ENCODE results near the gene HOXA6. TPM values are rescaled to one million over a fixed set of nuclear protein-coding genes. Genes with fewer than 3 reads are reported as not detected.

HOXA6 gene
- polyA plus RNA-seq, 1 donor from 2014 or later, result not detected

GRCh38 chr7:27168265-27168947 lies 20.8 kb upstream of the HOXA6 start:
- no peak for TF ChIP-seq REST (IDR thresholded peaks at IDR 0.05; ENCODE audit: borderline replicate concordance)
- no peak for TF ChIP-seq TAF1 (IDR thresholded peaks at IDR 0.05; ENCODE audit: low read depth)
- no peak for TF ChIP-seq CTCF (IDR thresholded peaks at IDR 0.05; ENCODE audit: poor library complexity, severe bottlenecking)
- TF ChIP-seq SMC3 (conservative IDR thresholded peaks at IDR 0.05; ENCODE audit: poor library complexity), result no peak
- no peak for TF ChIP-seq EP300 (conservative IDR thresholded peaks at IDR 0.05; ENCODE audit: poor library complexity, severe bottlenecking)
- TF ChIP-seq RAD21 (conservative IDR thresholded peaks at IDR 0.05), result no peak
- no peak for TF ChIP-seq EZH2 (IDR thresholded peaks at IDR 0.05; ENCODE audit: borderline replicate concordance, insufficient read depth, low read length, poor library complexity, severe bottlenecking)
- no peak for TF ChIP-seq POLR2AphosphoS5 (IDR thresholded peaks at IDR 0.05)
- TF ChIP-seq MXI1 (conservative IDR thresholded peaks at IDR 0.05; ENCODE audit: poor library complexity, severe bottlenecking), result no peak
- Histone ChIP-seq H3K79me2 (replicated peaks; ENCODE audit: insufficient read depth, low read length) (no peaks in the 10 kb centered on the region), H3K9me3 (ENCODE audit: low read length) (peaks cover 25% of the 10 kb centered on the region), H3K36me3 (ENCODE audit: insufficient read depth, low read length) (no peaks in the 10 kb centered on the region), H3K9me2 (ENCODE audit: insufficient read depth, low read length) (no peaks in the 10 kb centered on the region), H3F3A (ENCODE audit: insufficient read depth, low read length, poor library complexity, severe bottlenecking) (no peaks in the 10 kb centered on the region), H2AFZ (ENCODE audit: low read depth, low read length) (no peak overlapping the region), H3K27me3 (ENCODE audit: insufficient read depth, low read depth, low read length) (peaks cover 100% of the 10 kb centered on the region), H4K20me1 (ENCODE audit: insufficient read depth) (no peaks in the 10 kb centered on the region), H3K27ac (ENCODE audit: low read length) (no peak overlapping the region), H3K4me2 (ENCODE audit: low read length) (no peak overlapping the region), H3K4me3 (ENCODE audit: low read length) (no peak overlapping the region), H3K9ac (ENCODE audit: low read length) (no peak overlapping the region)

- no peaks in the 10 kb centered on the region for H4K20me1 ChIP-seq (ENCODE audit: insufficient read depth)
- no peak overlapping the region for H2AFZ ChIP-seq (ENCODE audit: low read depth, low read length)
- H3K4me2 ChIP-seq (ENCODE audit: low read length), result no peak overlapping the region
- H3K27me3 ChIP-seq (ENCODE audit: insufficient read depth, low read depth, low read length), result peaks cover 100% of the 10 kb centered on the region
- peaks cover 25% of the 10 kb centered on the region for H3K9me3 ChIP-seq (ENCODE audit: low read length)
- no peak for TF ChIP-seq REST (IDR thresholded peaks at IDR 0.05; ENCODE audit: borderline replicate concordance)
- no peak overlapping the region for H3K27ac ChIP-seq (ENCODE audit: low read length)
- H3K36me3 ChIP-seq (ENCODE audit: insufficient read depth, low read length), result no peaks in the 10 kb centered on the region
- H3K79me2 ChIP-seq (replicated peaks; ENCODE audit: insufficient read depth, low read length), result no peaks in the 10 kb centered on the region
- no peaks in the 10 kb centered on the region for H3K9me2 ChIP-seq (ENCODE audit: insufficient read depth, low read length)
- no peak overlapping the region for H3K9ac ChIP-seq (ENCODE audit: low read length)
- no peak overlapping the region for H3K4me3 ChIP-seq (ENCODE audit: low read length)
- H3F3A ChIP-seq (ENCODE audit: insufficient read depth, low read length, poor library complexity, severe bottlenecking), result no peaks in the 10 kb centered on the region
Observed at GRCh38 chr7:27167916-27168264, 20.3 kb upstream of the HOXA6 start.

All from neural cell (in vitro differentiated cells).